Stimulated activated CD4-positive, alpha-beta T cell treated with anti-CD3 and anti-CD28 coated beads, Interleukin-4, amount 100 ng/mL, for 48 hours (primary cell): ENCODE data around the gene CYP2U1.
"Not testable (repeated sequence)": the region's sequence is repeated elsewhere in the genome, so short reads cannot be mapped to it uniquely, and the experiment has no call there.

Experiments
- DNase-seq, 2 donors: peaks; one replicate each; pipeline ENCODE4 v3.0.0-alpha.2; 2020; ENCODE audit warnings: low read depth in 2 of 2

CYP2U1 gene

DNA sequence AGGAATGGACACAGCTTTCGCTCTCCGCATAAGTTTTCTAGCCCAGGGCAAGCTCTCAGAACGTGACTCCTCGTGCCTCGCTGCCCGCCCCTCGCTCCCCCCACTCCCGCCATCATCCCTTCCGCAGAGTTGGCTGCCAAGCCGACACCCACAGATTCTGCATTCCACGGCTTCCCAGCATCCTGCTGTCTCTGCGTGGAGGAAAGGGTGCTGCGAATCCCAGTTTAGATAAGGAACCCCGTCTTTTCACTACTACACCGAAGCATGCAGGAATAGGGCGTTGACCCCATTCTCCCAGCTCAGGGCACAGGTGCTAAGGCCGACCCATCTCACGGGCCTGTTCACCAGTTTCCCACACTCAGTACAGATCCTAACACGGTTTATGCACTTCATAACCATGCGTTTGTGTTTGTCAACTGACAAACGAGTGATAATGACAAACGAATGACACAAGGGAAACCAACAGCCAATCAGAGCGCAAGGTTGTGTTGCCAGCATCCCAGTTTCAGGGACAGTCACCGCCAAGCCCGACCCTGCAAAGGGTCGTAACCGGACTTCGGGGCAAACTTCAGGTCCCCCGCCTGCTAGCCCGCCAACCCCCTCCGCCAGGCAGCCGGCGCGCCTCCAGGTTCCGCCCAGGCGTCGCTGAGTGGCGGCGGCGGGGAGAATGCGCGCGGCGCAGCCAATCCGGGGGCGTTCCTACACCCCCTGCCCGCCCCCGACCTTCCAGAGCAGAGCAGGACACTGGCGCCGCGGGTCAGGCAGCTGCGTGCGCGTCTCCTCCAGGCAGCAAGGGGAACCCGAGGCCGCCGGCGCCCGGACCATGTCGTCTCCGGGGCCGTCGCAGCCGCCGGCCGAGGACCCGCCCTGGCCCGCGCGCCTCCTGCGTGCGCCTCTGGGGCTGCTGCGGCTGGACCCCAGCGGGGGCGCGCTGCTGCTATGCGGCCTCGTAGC is at the start of gene CYP2U1:
Gene CYP2U1 (plus strand): TSS at position 729 of the 954 bp plus-strand sequence. CDS start 95 bp downstream, at position 824.
- DNase-seq: peak; percentile 46 to 65

DNA sequence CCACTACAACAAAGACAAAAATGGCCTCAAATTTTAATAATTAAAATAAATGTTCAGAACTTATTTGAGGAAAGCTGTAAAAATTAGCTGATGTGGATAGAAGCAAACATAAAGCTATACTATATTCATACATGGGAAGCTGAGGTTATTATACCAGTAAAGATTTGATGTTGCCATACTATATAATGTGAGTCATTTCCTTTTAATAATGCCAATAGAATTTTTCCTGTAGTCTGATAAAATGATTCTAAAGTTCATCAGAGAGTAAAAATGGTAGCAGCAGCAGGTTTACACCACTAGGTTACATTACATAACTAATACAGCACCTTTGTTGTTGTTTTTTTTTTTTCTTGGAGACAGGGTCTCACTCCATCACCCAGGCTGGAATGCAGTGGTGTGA is 45.5 kb upstream of the CYP2U1 start:
- DNase-seq: no peak

DNA sequence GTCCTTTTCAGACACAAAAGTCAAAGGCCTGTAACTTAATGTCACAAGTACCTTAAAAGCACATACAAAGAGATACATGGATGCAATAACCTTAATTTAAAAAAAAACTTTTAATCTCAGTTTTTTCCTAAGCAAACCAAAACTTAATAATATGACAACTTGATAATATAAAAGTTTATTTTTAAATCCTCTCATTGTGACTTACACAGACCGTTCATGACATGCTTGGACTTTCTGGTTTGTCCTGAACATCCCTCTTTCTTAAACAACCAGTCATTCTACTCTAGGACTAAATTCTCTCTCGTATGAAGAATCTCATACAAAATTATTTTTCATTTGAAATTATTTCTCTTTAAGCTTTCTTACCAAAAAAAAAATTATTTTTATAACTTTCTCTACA is 43.1 kb upstream of the CYP2U1 start:
- DNase-seq: no peak

DNA sequence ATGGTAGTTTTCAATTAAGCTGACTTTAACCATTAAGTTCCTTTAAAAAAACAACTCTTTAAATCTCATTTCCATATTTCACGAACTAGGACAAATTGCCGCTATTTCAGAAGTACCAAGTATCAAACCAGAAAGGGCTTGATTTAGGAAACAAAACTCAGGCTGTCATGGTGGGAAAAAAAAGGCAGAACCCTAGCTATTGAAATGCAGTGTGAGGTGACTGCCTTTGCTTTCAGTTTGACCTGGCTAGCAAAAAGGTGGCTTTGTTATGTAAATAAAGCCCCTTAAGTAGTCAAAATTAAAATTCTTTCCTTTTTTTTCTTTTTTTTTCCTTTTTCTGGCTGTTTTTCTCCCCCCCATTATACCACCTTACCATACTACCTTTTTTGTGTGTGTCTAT is 40.6 kb upstream of the CYP2U1 start:
- DNase-seq: no peak

DNA sequence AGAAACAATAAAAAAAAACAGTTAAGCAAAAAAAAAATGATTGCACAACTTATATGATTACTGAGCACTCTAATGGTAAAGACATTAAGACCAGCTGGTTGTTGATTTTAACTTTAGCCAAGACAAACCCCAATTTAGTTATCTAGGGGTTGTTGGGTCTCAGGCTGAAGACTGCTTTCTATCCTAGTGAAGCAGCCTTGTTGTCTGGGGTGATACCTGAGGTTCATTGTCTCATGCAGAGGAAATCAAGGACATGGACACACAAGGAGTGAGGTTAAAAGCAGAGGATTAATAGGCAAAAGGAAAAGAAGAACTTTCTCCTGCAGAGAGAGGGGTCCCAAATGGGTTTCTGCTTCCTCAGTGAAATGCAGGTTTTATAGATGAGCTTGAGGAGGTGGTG is 40.0 kb upstream of the CYP2U1 start:
- no peak for DNase-seq

DNA sequence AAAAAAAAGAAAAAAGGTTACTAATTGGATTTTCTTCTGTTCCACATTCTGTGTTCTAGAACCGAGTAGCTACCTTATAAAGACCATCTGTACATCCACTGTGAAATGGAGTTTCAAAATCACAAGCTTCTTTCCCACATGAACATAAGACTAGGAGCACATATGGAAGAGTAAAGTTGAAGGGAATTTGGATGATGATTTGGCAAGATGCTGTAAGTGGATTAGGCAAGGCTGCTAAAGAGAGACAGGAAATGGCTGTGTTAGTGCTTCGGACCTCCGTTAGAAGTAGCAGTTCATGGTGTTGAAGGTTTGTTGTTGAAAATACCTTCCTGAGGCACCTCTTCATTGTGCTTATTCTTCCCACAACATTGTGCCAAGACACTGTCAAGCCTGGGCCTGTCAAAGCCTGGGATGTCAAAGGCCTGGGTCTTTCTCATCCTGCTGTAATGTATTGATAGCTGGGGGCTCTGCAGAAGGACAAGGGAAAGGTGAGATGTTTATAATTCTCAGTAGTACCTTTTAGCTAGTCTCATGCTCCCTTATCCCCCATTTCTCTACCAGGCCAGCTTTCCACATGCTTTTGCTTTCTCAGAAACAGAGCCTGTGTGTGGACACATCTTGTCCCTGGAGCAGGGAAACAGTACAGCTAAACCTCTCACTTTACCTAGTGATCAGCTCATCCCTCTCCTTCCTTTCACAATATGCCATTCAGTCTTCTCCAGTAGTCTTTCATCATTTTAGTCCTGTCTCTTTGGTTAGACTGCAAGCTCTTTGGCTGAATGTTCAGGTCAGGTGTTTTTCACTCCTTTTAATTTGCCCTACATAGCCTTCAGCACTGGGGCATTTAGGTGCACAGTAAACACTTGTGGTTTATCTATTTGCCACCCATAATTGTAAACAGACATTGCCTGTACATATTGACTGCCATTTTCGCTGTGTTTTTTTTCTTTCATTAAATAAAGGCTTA is 37.9 kb upstream of the CYP2U1 start:
- no peak for DNase-seq

DNA sequence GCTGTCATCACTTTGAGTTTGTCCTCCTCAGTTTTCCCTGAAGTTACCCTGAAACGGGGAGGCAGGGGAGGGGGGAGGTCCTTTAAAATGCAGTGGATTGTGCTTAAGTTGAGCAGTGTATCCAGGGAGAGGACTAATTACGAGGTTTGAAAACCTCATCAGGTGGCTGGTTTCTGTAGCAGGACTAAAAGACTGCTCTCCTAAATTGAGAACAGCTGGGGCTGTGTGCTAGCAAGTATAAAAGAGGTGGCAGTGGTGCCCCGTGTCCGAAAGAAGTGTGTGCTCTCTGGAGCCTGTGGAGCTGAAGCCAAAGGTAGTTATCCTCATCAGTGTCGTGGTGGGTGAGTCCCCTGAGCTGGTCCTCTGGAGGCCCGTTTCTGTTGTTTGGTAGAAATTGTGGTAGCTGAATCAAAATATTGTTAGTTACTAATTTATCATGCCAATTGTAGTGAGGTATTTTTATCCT is 37.2 kb upstream of the CYP2U1 start:
- no peak for DNase-seq

DNA sequence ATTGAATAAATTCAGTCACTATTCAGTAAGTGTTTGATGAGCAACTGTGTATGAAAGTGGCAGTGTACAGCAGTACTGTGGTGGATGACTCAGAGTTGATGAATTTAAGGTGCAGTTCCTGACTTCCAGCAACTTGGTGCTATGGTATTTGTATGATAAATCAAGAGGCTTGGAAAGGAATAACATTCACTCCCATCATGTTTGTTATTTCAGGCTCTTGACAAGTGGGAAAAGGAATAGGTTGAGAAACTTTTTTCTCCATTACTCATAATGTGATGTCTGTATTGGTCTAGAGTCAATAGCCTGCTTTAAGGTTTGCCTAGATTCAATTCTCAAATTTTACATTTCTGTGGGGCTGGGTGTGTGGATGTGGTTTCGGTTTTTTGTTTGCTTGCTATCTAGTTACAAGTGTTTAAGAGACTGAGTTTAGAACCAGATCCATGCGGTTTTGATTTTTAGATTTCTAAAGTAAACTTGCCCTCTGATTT is 35.1 kb upstream of the CYP2U1 start:
- DNase-seq: no peak

DNA sequence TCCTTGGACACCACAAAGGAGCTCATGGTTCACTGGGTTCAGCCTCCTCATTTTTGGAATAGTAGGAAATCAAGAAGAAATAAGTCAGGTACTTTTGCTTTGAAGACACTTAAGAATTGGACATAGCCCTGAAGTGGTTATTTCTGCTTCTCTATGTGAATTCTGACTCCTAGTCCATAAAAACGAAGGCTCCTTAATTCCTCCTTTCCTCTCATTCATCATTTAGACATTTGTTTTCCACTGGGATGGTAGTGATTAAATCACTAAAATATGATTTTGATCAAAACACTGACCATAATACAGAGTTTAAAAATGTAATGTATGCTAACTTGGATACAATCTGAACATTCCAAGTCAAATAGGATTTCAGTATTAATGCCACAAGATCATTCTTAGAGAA is 34.7 kb upstream of the CYP2U1 start:
- no peak for DNase-seq

DNA sequence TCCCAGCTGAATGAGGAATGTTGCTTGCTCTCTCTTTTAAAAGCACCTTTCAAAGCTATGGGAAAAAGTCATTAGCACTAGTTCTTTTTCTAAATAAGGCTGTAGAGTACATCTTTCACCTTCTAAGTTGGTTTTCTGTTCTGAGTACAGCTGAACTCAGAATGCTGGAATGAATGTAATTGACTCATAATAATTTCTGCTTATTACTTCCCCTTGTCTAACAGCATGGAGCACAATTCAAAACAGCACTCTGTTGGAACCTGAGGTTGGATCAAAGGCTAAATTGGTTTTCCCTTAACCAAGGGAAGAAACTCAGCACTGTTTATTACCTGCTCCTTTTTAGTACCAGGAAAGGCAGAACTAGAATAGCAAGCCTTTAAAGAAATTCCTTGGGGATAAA is 33.5 kb upstream of the CYP2U1 start:
- DNase-seq: no peak

DNA sequence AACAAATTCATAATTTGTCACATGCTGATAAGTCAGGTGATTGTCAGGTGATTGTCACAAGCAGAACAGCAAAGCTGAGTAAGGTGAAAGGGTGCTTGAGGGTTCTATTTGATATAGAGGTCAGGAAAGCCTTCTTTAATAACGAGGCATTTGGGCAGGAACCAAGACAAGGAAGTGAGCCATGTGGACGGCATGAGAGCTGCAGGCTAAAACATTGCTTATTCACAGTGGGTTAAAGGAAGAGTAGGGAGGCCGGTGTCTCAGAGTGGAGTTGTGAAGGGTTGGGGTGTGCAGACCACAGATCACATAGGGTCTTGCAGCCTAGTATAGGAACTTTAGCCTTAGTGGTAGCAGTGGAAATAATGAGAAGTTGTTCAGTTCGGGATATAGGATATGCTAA is 31.3 kb upstream of the CYP2U1 start:
- DNase-seq: no peak

DNA sequence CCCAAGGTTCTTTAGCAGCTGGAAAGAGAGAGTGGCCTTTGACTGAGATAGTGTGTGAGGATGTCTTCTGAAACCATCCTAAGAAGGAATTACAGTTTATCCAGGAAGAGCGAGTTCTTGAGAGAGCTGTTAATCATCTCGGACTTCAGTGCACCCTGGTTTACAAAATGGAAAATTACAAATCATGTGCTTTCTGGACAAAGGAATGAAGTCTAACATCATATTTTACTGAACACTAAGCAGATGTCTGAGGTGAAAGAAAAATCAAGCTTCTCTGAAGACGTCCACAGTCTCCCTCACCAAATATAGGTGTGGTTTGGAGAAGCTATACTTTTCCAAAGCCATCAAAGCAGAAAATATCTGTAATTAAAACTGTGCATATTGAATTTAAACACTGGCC is 30.8 kb upstream of the CYP2U1 start:
- no peak for DNase-seq

DNA sequence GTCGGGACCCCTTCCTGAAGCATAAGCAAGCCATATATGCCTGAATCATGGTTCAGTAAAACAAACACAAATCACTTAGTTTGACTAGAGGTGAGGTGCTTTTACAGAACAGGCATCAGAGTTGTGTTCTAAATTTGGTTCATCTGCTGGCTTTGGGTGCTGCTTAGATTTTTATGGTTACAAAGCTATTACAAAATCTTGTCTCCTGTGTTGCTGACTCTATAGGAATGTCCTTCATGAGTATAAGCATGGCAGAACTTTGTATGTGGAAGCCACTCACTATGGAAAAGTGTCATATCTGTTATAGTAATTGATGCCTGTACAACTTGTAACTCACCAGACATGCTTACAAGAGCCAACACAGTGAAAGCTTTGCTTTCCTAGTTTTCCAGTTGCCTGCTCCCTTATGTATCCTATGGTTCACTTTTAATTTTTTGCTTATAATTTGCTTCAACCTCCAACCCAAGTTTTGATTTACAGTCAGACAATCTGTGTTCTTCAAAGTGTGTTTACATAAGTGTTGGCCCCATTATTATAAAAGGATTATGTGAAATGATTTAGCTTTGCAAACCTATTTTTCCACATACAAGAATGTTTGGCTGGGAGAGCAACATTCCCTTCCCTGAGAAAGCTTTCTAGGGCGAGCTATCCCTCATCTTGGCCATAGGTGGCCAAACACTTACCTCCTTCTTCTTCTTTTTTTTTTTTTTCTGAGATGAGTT is 30.0 kb upstream of the CYP2U1 start:
- DNase-seq: no peak

DNA sequence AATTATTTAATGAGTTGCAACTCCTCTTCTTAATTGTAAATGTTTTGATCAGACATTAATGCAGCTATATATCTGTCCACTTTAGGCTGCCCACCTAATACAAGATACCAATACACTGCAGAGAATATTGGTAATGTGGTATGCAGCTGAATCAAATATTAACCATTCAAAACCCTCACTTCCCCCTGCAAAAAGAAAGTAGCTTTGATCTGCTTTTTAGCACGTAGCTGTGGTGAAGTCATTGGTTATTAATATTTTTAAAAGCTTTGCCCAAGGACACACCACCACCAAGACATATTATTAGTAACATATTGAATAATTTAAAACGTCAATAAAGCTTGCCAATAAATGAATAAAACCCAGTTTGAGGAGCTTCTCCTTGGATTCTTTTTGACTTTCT is 28.6 kb upstream of the CYP2U1 start:
- DNase-seq: no peak

DNA sequence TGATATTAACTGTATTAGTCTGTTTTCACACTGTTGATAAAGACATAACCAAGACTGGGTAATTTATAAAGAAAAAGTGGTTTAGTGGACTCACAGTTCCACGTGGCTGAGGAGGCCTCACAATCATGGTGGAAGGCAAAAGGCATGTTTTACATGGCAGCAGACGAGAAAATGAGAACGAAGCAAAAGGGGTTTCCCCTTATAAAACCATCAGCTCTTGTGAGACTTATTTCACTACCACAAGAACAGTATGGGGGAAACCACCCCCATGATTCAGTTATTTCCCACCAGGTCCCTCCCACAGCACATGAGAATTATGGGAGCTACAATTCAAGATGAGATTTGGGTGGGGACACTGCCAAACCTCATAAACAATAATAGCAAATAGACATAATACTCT is 26.3 kb upstream of the CYP2U1 start:
- not testable (repeated sequence) for DNase-seq

DNA sequence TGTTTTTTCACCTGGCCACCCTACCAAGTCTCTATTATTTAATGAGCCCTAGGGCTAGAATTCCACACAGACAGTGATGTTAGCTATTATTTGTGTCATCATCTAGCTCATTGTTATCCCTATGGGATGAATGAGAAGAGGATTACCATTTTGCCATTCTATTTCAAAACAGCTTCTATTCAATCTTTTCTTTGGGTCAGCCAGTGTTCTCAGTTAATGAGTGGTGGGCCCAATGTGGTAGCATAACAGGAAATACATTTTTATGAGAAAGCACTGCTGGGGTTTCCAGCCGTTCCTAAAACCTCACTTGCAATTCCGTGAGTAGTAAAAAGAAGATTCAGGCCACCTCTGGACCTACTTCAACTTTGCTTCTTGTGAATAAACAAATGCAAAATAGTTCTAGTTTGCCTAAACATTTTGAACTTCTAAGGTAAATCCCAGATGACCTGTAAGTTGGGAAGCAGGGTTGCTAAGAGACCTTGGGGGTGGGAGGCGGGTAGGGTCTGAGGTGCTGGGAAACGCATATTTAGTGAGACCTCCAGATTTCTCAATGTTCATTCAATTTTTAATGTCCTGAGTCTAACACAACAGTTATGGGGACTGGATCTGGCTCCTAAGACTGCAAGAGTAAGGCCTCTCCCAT is 24.8 kb upstream of the CYP2U1 start:
- DNase-seq: no peak

DNA sequence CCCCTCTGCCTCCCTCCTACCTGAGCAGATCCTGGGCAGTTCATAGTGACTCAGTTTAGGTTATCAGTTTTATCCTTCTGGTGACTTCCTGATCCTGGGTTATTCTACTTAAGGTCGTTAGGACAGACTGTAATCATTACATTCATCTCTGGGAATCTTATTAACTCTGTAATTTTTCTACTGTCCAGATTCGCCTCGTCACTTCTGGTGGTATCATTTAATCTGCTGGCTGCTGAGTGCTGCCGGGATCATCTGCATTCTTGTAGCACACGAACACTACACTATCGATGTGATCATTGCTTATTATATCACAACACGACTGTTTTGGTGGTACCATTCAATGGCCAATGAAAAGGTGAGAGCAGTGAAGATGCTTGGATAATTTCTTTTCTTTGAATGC is 23.0 kb upstream of the CYP2U1 start:
- no peak for DNase-seq

DNA sequence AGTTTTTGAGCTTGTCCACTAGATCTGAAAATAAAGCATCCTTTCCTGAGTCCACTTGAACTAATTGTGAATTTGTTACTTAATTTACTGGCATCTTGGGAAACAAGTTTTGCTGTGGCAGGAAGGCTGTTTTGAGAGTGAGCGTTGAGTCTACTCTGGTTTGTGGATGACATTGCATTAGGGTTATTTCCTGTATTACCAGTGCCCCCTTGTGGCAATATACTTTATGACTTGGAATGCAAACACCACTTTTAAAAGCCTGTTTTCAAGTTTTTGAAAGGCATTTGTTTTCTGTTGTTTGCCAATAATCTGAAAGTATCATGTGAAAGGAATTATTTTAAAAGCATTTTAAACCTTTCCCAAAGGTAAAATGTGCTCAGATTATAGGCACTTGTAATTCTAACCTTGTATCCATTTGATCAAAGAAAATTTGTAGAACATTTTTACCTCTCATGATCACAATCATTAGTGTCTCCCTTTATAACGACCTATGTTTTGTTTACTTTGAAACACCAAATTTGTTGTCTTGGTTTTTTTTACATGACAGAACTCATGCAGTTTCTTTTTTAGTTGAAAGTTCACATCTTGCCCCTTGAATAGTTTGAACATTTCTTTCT is 18.0 kb upstream of the CYP2U1 start:
- DNase-seq: no peak

DNA sequence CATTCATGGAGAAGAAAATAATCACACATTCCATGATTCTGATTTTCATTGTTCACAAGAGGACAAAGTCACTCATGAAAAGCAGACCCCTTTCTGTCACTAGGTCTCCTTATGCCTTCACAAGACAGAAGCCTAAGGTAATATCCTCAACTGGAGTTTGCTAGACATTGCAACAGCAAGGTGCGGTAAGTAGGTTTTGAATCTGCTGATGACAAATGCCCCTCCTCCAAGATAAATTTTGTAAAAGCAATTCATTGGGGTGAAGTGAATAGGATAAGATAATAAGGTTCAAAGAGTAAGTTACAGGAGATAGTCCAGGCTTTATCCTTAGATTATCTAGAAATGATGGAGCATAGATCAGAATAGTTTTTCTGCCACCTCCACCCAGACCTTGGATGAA is 16.1 kb upstream of the CYP2U1 start:
- no peak for DNase-seq

DNA sequence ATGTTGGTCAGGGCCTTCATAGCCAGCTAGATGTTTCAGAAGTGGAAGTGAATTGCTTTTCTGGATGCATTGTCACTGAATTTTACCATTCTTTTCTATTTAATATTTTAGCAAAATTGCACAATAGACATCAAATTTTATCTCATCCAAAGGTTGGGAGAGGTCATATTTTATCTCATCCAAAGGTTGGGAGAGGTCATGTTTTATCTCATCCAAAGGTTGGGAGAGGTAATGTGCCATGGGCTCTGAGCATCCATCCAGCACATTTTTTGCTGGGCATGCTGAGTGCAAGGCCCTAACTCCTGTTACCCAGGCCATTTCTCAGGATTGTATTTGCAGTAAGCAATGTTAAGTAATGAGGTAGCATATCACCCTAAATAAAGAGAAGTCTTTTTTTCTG is 14.7 kb upstream of the CYP2U1 start:
- DNase-seq: no peak

DNA sequence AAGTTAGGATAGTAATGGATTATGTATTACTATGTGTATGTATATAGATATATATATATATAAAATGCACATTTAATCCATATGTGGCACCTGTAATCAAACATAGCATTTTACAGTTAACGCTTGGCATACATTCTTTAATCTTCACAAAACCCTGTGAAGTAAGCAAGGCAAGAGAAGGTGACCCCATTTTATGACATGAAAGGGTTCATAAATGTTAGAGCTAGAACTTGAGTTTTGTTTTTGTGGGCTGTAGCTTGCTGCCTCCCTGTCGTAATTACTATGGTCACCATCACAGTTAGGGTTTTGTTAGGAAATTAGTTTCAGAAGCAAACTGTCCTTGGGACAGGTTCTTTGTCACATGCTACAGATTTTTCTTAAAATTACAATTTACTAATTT is 13.8 kb upstream of the CYP2U1 start:
- no peak for DNase-seq
